Activated naive CD8-positive, alpha-beta T cell treated with anti-CD3 and anti-CD28 coated beads, Interleukin-2, amount 50 U/mL, for 16 hours (primary cell): ENCODE data around the gene CLEC4M.
"Not testable (repeated sequence)": the region's sequence is repeated elsewhere in the genome, so short reads cannot be mapped to it uniquely, and the experiment has no call there.

ENCODE experiments used
- DNase-seq: peaks from one replicate; pipeline ENCODE4 v3.0.0-alpha.2; 2020; ENCODE audit warnings: low read depth, low spot score

The CLEC4M gene

GRCh38 chr19:7808108-7808507 is 45.1 kb downstream of the CLEC4M start:
- no peak for DNase-seq

- DNase-seq: no peak
These were observed 48.9 kb downstream of the CLEC4M start for GRCh38 chr19:7811989-7812388.

- DNase-seq: no peak
These were observed 52.3 kb downstream of the CLEC4M start for GRCh38 chr19:7815325-7815724.

- DNase-seq: not testable (repeated sequence)
These were observed 53.0 kb downstream of the CLEC4M start for GRCh38 chr19:7816040-7816439.

DNA sequence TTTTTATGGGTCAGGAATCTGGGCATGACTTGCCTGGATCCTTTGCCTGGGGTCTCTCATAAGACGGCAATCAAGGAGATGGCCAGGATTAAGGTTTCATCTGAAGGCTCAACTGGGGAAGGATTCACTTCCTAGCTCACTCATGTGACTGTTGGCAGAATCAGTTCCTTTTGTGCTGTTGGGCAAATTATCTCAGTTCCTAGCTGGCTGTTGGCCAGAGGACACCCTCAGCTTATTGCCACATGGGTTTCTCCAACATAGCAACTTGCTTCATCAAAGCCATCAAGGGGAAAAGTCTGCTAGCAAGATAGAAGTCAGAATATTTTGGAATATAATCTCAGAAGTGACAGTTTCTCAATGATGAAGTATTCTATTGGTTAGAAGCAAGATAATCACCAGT is 54.8 kb downstream of the CLEC4M start:
- no peak for DNase-seq

GRCh38 chr19:7818806-7819205 is 55.8 kb downstream of the CLEC4M start:
- DNase-seq: no peak
